Kidney tubule cell (primary cell): ENCODE data around the gene UGT1A4.
"Not testable (repeated sequence)": the region's sequence is repeated elsewhere in the genome, so short reads cannot be mapped to it uniquely, and the experiment has no call there.

Source experiments
- DNase-seq: peaks from one replicate; pipeline ENCODE4 v3.0.0-alpha.2; 2018; ENCODE audit warnings: low spot score

UGT1A4 gene

GRCh38 chr2:233750689-233751088 lies 32.2 kb downstream of the UGT1A4 start:
- not testable (repeated sequence) for DNase-seq

GRCh38 chr2:233751212-233752009 lies 32.9 kb downstream of the UGT1A4 start:
- not testable (repeated sequence) for DNase-seq

- DNase-seq, result no peak
Observed at GRCh38 chr2:233754872-233755611, 36.5 kb downstream of the UGT1A4 start.

GRCh38 chr2:233756429-233757081 lies 38.0 kb downstream of the UGT1A4 start:
- no peak for DNase-seq

- no peak for DNase-seq
Observed at GRCh38 chr2:233758141-233758540, 39.6 kb downstream of the UGT1A4 start.

- no peak for DNase-seq
Observed at GRCh38 chr2:233758849-233759248, 40.3 kb downstream of the UGT1A4 start.

GRCh38 chr2:233760043-233760442 lies 41.5 kb downstream of the UGT1A4 start, which contains the start of gene UGT1A1:
Gene UGT1A1, plus strand, starts transcription at chr2:233760270. Its CDS starts 18 bp downstream, at chr2:233760288.
- DNase-seq, result no peak

- DNase-seq, result peak; percentile 27
Observed at GRCh38 chr2:233761040-233761769, 42.7 kb downstream of the UGT1A4 start.

GRCh38 chr2:233764264-233764663 lies 45.7 kb downstream of the UGT1A4 start:
- peak; percentile 54 for DNase-seq

GRCh38 chr2:233764761-233765160 lies 46.2 kb downstream of the UGT1A4 start:
- DNase-seq, result no peak

GRCh38 chr2:233766416-233766815 lies 47.9 kb downstream of the UGT1A4 start:
- DNase-seq, result no peak

- no peak for DNase-seq
Observed at GRCh38 chr2:233768076-233768475, 49.5 kb downstream of the UGT1A4 start.

GRCh38 chr2:233769260-233769659 lies 50.7 kb downstream of the UGT1A4 start:
- DNase-seq, result no peak

GRCh38 chr2:233772153-233772552 lies 53.6 kb downstream of the UGT1A4 start:
- no peak for DNase-seq

GRCh38 chr2:233772583-233772982 lies 54.0 kb downstream of the UGT1A4 start:
- DNase-seq, result no peak

GRCh38 chr2:233773854-233774253 lies 55.3 kb downstream of the UGT1A4 start:
- no peak for DNase-seq

- no peak for DNase-seq
Observed at GRCh38 chr2:233775414-233775813, 56.9 kb downstream of the UGT1A4 start.

- DNase-seq, result no peak
Observed at GRCh38 chr2:233778030-233778429, 59.5 kb downstream of the UGT1A4 start, which contains the start of gene MROH2A. Gene MROH2A, plus strand, starts transcription at chr2:233778330. Its CDS starts 1,029 bp downstream, at chr2:233779359.

GRCh38 chr2:233779722-233780121 lies 61.2 kb downstream of the UGT1A4 start:
- DNase-seq, result no peak

- no peak for DNase-seq
Observed at GRCh38 chr2:233780771-233781170, 62.2 kb downstream of the UGT1A4 start.

GRCh38 chr2:233789554-233789953 lies 71.0 kb downstream of the UGT1A4 start:
- DNase-seq, result no peak
